DND-41 (cell line): ENCODE data around the gene FBLIM1.

Experiments
- EZH2 ChIP-seq: IDR thresholded peaks from 3 replicates; pipeline ENCODE4 v1.6.1; 2012; ENCODE audit warnings: borderline replicate concordance, low read depth, mild to moderate bottlenecking, moderate library complexity, low read length, inconsistent platforms; ENCODE audit not compliant: severe bottlenecking
- TF ChIP-seq, protein P1 (sequence below): IDR thresholded peaks from 2 replicates; pipeline ENCODE4 v1.5.1; 2012; ENCODE audit warnings: borderline replicate concordance, low read length, moderate library complexity, mild to moderate bottlenecking; ENCODE audit not compliant: poor library complexity, severe bottlenecking; ENCODE audit errors: extremely low read depth

GRCh38 chr1:15833842-15834405 is 75.3 kb downstream of the FBLIM1 start:
- TF ChIP-seq, protein P1, sequence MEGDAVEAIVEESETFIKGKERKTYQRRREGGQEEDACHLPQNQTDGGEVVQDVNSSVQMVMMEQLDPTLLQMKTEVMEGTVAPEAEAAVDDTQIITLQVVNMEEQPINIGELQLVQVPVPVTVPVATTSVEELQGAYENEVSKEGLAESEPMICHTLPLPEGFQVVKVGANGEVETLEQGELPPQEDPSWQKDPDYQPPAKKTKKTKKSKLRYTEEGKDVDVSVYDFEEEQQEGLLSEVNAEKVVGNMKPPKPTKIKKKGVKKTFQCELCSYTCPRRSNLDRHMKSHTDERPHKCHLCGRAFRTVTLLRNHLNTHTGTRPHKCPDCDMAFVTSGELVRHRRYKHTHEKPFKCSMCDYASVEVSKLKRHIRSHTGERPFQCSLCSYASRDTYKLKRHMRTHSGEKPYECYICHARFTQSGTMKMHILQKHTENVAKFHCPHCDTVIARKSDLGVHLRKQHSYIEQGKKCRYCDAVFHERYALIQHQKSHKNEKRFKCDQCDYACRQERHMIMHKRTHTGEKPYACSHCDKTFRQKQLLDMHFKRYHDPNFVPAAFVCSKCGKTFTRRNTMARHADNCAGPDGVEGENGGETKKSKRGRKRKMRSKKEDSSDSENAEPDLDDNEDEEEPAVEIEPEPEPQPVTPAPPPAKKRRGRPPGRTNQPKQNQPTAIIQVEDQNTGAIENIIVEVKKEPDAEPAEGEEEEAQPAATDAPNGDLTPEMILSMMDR = no peak
- TF ChIP-seq EZH2 = no peak
